Central memory CD4-positive, alpha-beta T cell (primary cell): ENCODE data around the gene TMC3.

Source experiments
- DNase-seq: peaks from one replicate; pipeline ENCODE4 v3.0.0; 2022

Gene TMC3

GRCh38 chr15:81297147-81297572 lies 76.9 kb downstream of the TMC3 start:
- no peak for DNase-seq

GRCh38 chr15:81296673-81297072 lies 77.3 kb downstream of the TMC3 start:
- DNase-seq: peak; percentile 84

- no peak for DNase-seq
Observed at GRCh38 chr15:81296186-81296585, 77.8 kb downstream of the TMC3 start.

DNA sequence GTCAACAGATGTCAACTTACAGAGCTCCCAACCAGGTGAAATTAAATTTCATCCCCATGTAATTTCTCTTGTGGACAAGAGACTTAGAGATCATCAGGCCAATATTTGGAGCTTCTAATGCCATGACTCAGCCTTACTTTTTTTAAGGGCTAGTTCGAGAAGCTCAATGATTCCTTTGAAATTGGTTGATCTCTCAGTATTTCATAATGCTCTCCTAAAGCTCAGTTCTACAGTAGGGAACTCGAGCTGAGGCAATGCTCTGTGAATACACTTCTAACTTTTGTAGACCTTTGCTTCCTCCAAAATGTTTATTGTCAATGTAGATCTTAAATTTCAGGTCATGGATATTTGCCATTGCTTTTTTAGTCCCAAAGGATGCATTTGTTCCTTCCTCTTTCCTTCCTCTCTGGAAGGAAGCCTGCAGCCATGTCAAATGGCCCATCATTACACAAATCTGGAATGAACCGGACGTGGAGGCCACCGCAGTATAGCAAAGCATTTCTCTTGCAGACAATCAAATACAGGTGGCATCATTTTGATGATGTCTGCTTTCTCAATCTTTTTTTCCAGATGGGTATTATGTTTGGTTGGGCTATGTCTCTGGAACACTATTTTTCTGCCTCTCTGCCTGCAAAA lies 78.4 kb downstream of the TMC3 start:
- DNase-seq: no peak

DNA sequence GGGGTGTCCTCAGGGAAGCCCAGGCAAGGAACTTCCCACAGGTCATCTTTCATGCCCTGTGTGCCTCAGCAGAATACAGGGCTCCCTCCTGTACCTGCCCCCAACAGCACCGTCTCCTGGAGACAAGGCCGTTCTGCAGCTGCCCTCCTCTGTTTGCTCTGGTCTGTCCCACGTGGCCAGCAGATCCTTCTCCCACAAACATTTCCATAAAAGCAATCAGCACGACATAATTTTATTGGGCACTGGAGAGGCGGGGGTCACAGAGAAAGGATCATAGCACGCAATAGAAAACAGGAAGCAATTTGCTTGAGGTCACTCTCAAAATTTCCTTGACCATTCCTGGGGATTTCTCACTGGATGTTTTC lies 79.5 kb downstream of the TMC3 start:
- DNase-seq: no peak

- peak; percentile 89 for DNase-seq
Observed at GRCh38 chr15:81293728-81294515, 80.1 kb downstream of the TMC3 start.

DNA sequence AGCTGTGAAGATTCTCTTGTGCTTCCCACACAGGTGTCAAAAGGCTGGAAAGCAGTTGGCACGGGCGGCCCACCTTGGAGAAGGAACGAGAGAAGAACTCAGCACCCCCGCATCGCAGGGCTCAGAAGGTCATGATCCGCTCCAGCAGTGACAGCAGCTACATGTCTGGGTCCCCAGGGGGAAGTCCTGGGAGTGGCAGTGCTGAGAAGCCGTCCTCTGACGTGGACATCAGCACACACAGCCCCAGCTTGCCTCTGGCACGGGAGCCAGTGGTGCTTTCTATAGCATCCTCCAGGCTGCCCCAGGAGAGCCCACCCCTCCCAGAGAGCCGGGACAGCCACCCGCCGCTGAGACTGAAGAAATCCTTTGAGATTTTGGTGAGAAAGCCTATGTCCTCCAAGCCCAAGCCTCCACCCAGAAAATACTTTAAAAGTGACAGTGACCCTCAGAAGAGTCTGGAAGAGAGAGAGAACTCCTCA lies 81.5 kb downstream of the TMC3 start:
- peak; percentile 53 for DNase-seq

DNA sequence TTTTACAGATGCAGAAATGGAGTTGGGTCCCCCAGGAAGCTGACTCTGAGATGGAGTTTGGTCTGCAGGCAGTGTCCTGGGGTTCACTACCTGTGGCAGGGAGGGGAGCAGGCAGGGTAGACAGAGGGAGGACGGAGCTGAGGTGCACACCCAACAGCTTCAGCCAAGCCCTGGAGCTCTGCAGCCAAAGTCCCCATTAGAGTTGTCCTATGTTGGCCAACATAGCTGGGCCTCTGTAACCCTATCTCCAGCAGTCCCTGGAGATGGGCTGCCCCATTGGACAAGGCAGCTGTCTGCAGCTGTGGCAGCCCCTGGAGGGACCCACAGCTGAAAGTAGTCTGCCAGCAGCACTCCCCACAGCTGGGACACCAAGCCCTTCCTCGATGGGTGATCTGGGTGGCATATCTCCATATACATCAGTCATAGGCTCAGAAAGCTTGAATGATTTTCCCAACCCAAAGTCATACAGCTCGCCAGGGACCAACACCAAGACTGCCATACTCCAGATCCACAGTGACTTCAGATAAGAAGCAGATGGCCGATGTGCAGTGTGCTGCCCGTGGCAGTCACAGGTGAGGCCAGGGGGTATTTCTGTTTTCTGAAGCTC lies 82.0 kb downstream of the TMC3 start:
- DNase-seq: no peak

GRCh38 chr15:81289910-81290309 lies 84.1 kb downstream of the TMC3 start:
- no peak for DNase-seq

DNA sequence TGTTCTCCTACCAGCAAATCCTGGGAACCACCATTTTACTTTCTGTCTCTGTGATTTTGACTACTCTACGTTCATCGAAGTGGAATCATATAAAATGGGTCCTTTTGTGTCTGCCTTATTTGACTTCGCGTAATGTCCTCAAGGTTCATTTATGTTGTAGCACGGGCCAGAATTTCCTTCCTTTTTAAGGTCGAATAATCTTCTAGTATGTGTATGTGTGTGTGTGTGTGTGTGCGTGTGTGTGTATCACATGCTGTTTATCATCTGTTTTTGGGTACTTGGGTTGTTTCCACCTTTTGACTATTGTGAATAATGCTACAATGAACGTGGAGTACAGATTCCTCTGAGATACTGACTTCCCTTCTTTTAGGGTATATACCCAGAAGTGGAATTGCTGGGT lies 85.4 kb downstream of the TMC3 start:
- DNase-seq: no peak

DNA sequence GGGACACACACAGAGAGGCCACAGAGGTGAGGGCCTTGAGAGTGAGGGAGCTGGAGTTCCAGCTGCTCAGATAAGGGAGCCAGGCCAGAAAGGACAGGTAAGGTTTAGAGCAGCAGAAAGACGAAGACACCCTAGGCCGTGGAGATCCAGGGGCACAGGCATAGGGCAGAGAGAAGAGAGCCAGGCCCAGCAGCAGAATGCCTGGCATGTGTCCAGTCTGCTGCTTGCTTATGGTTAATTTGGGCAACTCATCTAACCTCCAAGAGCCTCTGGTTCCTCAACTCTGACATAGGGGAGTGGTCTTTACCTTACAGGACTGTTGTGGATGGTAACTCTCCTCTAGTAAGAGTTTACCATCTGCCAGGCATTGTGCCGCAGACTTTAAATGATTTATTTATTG lies 86.0 kb downstream of the TMC3 start:
- no peak for DNase-seq

GRCh38 chr15:81286621-81287121 lies 87.3 kb downstream of the TMC3 start:
- DNase-seq: peak; percentile 52

GRCh38 chr15:81285461-81285860 lies 88.6 kb downstream of the TMC3 start:
- no peak for DNase-seq

DNA sequence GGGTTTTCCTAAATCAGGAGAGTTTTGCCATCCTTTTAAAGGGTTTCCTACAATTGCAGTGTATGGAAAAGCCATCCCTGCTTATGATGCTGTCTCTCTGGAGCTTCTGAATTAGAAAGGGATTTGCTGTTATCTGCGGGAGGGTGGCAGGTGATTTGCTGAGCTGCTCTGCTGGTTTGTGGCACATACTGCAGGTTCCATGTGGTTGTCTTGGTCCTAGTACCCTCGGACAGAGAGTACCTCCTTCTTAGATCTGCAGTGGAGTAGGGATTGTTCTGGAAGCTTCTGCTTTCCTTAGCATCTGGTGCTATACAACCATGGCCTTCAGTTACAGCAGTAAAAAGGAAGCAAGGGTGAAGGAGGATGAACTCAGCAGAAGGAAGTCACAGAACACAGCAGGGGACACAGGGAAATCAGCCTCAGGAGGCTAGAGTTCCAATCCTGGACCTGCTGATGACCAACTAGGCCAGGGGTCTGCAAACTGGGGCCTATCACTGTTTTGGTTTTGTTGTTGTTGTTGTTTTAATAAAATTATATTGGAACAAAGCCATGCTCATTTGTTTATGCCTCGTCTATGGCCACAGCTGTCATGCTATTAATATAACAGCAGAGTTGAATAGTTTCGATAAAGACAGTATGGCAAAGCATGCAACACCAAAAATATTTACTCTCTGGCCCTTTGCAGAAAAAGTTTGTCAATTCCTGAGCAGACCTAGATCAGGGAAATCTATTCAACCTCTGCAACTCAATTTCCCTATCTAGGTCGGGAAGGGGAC lies 89.6 kb downstream of the TMC3 start:
- DNase-seq: no peak

DNA sequence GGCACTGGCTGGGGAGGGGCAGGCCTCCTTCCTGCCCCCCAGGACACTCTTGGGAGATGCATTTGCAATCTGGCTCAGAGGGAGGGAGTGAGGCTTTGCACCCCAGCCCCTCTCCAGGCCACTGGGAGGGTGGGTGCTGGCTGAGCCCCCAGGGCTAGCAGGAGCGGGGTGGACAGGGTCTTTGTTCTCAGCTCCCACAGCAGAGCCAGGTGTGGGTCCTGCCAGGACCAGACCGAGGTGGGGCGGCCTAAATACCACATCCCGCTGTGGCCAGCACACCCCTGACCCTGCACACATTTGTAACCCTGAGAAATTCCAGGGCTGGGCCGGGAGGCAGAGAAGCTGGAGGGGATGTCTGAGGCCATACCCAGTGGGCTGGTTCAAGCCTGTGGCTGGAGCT lies 91.1 kb downstream of the TMC3 start:
- no peak for DNase-seq

GRCh38 chr15:81282606-81282895 lies 91.5 kb downstream of the TMC3 start:
- no peak for DNase-seq

GRCh38 chr15:81281766-81282605 lies 92.0 kb downstream of the TMC3 start:
- DNase-seq: no peak

DNA sequence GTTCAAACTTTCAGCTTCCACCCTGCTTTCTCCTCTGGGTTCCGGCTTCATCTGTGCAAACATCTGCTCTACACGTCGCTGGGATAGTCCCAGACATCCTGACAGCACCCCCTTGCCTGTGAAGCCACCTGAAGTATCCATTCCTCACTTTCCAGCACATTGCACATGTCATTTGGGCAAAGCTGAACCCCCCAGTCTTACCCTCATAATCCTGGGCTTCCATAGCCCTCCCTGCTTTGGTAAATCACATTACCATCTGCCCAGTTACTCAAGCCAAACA lies 92.6 kb downstream of the TMC3 start:
- DNase-seq: no peak
